Measurements from ENCODE around the gene CFAP119. TPM values are rescaled to one million over a fixed set of nuclear protein-coding genes. Genes with fewer than 3 reads are reported as not detected.

CFAP119 gene
- total RNA-seq, 3 donors from 2014 or later (not counting 1 experiment from before 2014, with no cell fraction given), result 3.4 to 5.1 (median 4.9) TPM

GRCh38 chr16:30782486-30783279 is 20.8 kb upstream of the CFAP119 start:
- H3K4me1 Mint-ChIP-seq, result peaks cover 3 to 16% of the 10 kb centered on the region in 2 donors
- H3K27ac Mint-ChIP-seq, result no peak overlapping the region
- no peak for DNase-seq
- intact Hi-C loops (cut with micrococcal nuclease), result no loop called here
- Histone ChIP-seq H3K36me3 (ENCODE audit: control insufficient read depth, insufficient read depth, low read length) (no peaks in the 10 kb centered on the region), H3K27me3 (ENCODE audit: control insufficient read depth, insufficient read depth, low read length) (peaks cover 7% of the 10 kb centered on the region), H3K4me1 (ENCODE audit: control insufficient read depth, insufficient read depth, low read length) (peaks cover 17% of the 10 kb centered on the region), H3K27ac (ENCODE audit: low read length) (no peak overlapping the region), H3K9me3 (ENCODE audit: control insufficient read depth, insufficient read depth, low read length) (no peaks in the 10 kb centered on the region), H3K4me3 (ENCODE audit: low read length) (no peak overlapping the region)
- no peaks in the 10 kb centered on the region for H3K9me3 Mint-ChIP-seq
- no peak for TF ChIP-seq CTCF (IDR thresholded peaks at IDR 0.05)
- no peak overlapping the region for H3K4me3 Mint-ChIP-seq
- ATAC-seq, result no peak
- 97% methylated on average over 63 of the region's 63 CpGs for WGBS (ENCODE audit: insufficient coverage)
- H3K27me3 Mint-ChIP-seq (ENCODE audit: low read depth in 2 of 2), result peaks cover 3 to 7% of the 10 kb centered on the region in 2 donors
- no peaks in the 10 kb centered on the region for H3K36me3 Mint-ChIP-seq

GRCh38 chr16:30780549-30780948 is 18.7 kb upstream of the CFAP119 start:
- TF ChIP-seq CTCF (IDR thresholded peaks at IDR 0.05), result no peak
- Mint-ChIP-seq H3K4me1 (peaks cover 6 to 15% of the 10 kb centered on the region in 2 donors), H3K36me3 (no peaks in the 10 kb centered on the region), H3K27ac (no peak overlapping the region), H3K4me3 (no peak overlapping the region), H3K27me3 (ENCODE audit: low read depth in 2 of 2) (peaks cover 0 to 9% of the 10 kb centered on the region in 2 donors), H3K9me3 (no peaks in the 10 kb centered on the region)
- ATAC-seq (no peak), DNase-seq (no peak)
- no peak overlapping the region for H3K4me3 ChIP-seq (ENCODE audit: low read length)
- no peaks in the 10 kb centered on the region for H3K36me3 ChIP-seq (ENCODE audit: control insufficient read depth, insufficient read depth, low read length)
- H3K9me3 ChIP-seq (ENCODE audit: control insufficient read depth, insufficient read depth, low read length), result no peaks in the 10 kb centered on the region
- 86% methylated on average over 4 of the region's 4 CpGs for WGBS (ENCODE audit: insufficient coverage)
- peaks cover 11% of the 10 kb centered on the region for H3K4me1 ChIP-seq (ENCODE audit: control insufficient read depth, insufficient read depth, low read length)
- intact Hi-C loops (cut with micrococcal nuclease), result no loop called here
- no peak overlapping the region for H3K27ac ChIP-seq (ENCODE audit: low read length)
- H3K27me3 ChIP-seq (ENCODE audit: control insufficient read depth, insufficient read depth, low read length), result no peaks in the 10 kb centered on the region

- Histone ChIP-seq H3K9me3 (ENCODE audit: control insufficient read depth, insufficient read depth, low read length) (no peaks in the 10 kb centered on the region), H3K27ac (ENCODE audit: low read length) (no peak overlapping the region), H3K27me3 (ENCODE audit: control insufficient read depth, insufficient read depth, low read length) (no peaks in the 10 kb centered on the region), H3K36me3 (ENCODE audit: control insufficient read depth, insufficient read depth, low read length) (no peaks in the 10 kb centered on the region), H3K4me1 (ENCODE audit: control insufficient read depth, insufficient read depth, low read length) (peaks cover 16% of the 10 kb centered on the region), H3K4me3 (ENCODE audit: low read length) (no peak overlapping the region)
- ATAC-seq, result no peak
- Mint-ChIP-seq H3K4me1 (peaks cover 10 to 19% of the 10 kb centered on the region in 2 donors), H3K4me3 (no peak overlapping the region), H3K9me3 (no peaks in the 10 kb centered on the region), H3K36me3 (no peaks in the 10 kb centered on the region), H3K27ac (no peak overlapping the region), H3K27me3 (ENCODE audit: low read depth in 2 of 2) (peaks cover 0 to 9% of the 10 kb centered on the region in 2 donors)
- no peak for DNase-seq
- 96% methylated on average over 3 of the region's 3 CpGs for WGBS (ENCODE audit: insufficient coverage)
- no peak for TF ChIP-seq CTCF (IDR thresholded peaks at IDR 0.05)
- intact Hi-C loops (cut with micrococcal nuclease), result no loop called here
Measured at GRCh38 chr16:30780021-30780420, 18.2 kb upstream of the CFAP119 start.
